Dedifferentiated amniotic fluid mesenchymal stem cell (primary cell): ENCODE results near the gene P2RX7.
"Not testable (repeated sequence)": the region's sequence is repeated elsewhere in the genome, so short reads cannot be mapped to it uniquely, and the experiment has no call there.

Experiments
- DNase-seq: peaks from one replicate; pipeline ENCODE4 v3.0.0-alpha.2; 2016; ENCODE audit errors: extremely low spot score

The P2RX7 gene

DNA sequence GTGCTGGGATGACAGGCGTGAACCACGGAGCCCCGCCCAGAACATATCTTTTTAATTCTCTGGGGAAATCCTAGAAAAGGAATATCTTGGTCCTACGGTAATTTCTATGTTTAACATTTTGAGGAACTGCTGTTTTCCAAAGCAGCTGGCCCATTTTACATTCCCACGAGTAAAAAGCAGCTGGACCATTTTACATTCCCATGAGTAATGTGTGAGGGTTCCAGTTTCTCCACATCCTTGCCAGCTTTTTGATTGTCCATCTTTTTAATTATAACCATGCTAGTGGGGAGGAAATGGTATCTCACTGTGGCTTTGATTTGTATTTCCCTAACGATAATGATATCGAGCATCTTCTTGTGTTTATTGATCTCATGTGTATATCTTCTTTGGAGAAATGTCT, 72.8 kb downstream of the P2RX7 start:
- DNase-seq, result no peak

DNA sequence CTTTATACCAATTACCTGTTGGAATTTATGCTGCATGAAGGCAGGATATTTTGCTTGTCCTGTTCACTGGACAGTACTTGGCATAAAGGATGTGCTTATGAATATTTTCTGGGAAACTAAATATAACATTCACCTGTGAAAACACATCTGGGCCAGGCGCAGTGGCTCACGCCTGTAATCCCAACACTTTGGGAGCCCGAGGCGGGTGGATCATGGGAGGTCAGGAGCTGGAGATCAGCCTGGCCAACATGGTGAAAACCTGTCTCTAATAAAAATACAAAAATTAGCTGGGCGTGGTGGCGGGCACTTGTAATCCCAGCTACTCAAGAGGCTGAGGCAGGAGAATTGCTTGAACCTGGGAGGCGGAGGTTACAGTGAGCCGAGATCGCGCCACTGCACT, 75.9 kb downstream of the P2RX7 start:
- not testable (repeated sequence) for DNase-seq

GRCh38 chr12:121209221-121209620, 76.5 kb downstream of the P2RX7 start:
- DNase-seq, result no peak

DNA sequence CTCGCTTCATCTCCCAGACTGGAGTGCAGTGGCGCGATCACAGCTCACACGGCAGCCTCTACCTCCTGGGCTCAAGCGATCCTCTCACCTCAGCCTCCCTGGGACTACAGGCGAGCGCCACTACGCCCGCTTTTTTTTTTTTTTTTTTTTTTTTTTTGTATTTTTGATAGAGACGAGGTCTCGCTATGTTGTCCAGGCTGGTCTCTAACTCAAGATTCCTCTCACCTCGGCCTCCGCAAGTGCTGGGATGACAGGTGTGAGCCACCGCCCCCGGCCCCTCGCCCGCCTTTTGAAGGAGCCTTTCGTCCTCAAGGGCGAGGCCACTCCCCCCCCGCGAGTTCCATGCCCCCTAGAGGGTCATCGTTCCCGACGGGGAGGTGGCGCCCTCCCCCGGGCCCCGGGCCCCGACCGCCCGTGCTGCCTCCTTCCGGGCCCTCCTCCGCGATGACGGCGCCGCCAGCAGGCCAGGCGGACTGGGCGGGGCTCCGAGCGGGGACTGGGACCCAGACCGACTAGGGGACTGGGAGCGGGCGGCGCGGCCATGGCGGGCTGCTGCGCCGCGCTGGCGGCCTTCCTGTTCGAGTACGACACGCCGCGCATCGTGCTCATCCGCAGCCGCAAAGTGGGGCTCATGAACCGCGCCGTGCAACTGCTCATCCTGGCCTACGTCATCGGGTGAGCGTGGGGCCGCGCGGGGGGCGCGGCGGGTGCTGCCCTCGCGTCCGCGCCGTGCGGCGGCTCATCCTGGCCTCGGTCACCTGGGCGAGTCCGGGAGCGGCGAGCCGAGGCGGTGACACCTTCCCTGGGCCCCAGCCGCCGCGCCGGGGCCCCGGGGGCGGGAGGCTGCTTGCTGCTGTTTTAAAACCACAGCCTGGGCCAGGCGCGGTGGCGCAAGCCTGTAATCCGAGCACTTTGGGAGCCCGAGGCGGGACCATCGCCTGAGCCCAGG, 77.2 kb downstream of the P2RX7 start, which contains the start of gene P2RX4:
TSS of gene P2RX4 (plus strand) at position 506 of the 949 bp plus-strand sequence. CDS start at position 542, 36 bp downstream.
- DNase-seq, result peak; percentile 46

DNA sequence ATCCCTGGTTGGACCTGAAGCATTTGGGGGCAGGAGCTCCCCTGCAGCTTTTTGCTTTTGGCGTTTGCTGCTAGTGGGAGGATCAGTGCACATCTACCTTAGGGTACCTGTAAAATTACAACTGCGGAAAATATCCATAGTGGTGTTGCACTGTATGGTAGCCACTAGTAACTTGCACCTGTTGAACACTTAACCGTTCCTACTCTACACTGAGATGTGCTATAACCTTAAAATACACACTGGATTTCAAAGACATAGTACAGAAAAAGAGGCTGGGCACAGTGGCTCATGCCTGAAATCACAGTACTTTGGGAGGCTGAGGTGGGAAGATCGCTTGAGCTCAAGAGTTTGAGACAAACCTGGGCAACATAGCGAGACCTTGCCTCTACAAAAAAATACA, 80.2 kb downstream of the P2RX7 start:
- no peak for DNase-seq

- DNase-seq, result no peak
Measured at GRCh38 chr12:121214166-121214777, 81.6 kb downstream of the P2RX7 start.

GRCh38 chr12:121214855-121215745, 82.4 kb downstream of the P2RX7 start:
- DNase-seq, result peak; percentile 36

DNA sequence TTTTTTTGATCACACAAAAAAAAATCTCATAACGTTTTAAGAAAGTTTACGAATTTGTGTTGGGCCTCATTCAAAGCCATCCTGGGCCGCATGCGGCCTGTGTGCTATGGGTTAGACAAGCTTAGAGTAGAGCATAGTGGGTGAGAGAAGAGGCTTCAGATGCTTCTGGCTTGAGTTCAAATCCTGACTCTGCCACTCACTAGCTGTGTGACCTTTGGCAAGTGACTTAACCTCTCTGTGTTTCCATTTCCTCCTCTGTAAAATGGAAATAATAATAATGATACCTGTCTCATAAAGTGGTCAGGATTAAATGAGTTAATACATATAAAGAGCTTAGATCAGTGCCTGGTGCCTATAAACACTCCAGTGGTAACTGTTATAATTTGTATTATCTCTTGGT, 83.4 kb downstream of the P2RX7 start:
- DNase-seq, result no peak

DNA sequence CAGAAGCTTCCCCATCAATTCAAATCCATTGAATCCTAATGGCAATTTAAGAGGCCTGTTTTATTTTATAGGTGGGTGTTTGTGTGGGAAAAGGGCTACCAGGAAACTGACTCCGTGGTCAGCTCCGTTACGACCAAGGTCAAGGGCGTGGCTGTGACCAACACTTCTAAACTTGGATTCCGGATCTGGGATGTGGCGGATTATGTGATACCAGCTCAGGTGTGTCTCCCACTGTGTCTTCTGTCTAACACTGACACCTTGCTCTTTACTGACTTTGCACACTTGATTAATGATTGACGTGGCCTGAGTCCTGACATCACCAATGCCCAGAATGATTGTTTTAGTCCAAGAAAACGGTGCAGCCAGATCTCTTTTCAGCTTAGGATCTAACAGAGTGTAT, 84.4 kb downstream of the P2RX7 start:
- no peak for DNase-seq

- DNase-seq, result no peak
Measured at GRCh38 chr12:121217761-121218160, 85.1 kb downstream of the P2RX7 start.

- no peak for DNase-seq
Measured at GRCh38 chr12:121218588-121219352, 86.1 kb downstream of the P2RX7 start.

DNA sequence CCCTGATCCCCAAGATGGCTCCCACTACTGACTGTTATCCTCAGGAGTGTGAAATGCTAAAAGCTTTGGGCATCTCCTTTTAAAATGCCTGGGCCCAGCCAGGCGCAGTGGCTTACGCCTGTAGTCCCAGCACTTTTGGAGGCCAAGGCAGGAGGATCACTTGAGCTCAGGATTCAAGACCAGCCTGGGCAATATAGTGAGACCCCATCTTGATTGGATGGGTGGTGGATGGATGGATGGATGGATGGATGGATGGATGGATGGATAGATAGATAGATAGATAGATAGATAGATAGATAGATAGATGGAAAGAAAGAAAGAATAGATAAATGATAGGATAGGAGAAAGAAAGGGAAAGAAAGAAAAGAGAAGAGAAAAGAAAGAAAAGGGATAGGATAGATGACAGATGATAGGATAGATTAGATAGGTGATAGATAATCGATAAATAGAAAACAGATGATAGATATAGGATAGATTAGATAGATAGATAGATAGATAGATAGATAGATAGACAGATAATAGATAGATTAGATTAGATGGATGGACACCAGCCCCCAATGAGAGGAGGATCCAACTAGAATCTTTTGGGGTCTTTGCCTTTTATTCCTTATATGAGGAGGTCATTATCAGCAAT, 86.8 kb downstream of the P2RX7 start:
- DNase-seq, result no peak

GRCh38 chr12:121222847-121223246, 90.2 kb downstream of the P2RX7 start:
- no peak for DNase-seq

DNA sequence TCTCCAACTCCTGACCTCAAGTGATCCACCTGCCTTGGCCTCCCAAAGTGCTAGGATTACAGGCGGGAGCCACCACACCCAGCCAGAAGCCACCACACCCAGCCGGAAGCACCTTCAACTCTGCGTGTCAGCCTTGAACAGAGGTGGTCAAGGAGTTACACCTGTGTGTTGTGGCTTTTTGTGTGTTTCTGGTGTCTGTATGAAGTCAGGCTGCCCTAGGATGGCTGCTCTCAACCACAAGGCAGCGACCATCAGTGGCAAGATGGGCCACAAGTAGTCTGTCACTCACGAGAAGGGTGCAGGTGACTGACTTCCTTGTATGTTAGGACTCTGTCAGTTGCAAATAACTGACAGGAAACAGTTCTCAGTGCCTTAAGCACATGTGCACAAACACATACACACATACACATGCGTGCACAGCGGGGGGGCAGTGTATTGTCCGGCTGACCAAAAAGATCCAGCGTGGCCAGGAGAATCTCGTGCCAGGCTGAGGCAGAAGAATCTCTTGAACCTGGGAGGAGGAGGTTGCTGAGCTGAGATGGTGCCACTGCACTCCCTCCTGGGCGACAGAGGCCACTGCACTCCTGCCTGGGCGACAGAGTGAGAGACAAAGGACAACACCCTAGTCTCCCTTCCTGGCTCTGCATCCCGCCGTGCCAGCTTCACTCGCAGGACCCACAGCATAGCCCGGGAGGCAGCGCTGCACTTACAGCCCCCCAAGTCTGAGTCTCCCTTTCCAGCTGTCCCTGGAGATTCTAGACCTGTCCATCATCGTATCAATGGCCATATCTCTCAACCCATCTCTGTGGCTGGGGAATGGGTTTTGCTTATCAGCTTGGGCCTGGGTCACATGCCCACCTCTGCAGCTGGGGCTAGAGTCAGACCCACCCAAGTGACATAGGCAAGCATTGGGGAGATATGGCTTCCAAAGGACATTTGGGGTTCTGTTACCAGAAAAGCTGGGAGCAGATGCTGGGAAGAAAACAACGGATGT, 90.9 kb downstream of the P2RX7 start:
- no peak for DNase-seq

GRCh38 chr12:121224591-121224990, 91.9 kb downstream of the P2RX7 start:
- DNase-seq, result no peak

DNA sequence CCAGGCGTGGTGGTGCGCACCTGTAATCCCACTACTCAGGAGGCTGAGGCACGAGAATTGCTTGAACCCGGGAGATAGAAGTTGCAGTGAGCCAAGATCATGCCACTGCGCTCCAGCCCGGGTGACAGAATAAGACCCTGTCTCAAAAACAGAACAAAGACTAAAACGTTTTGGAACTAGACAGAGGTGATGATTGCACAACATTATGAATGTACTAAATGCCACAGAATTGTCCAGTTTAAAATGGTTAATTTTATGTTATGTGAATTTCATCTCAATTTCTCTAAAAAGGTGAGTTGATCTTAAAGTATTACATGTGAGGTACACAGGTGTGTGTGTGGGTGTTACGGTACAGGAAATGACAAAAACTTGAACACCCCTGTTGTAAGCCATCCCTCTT, 93.7 kb downstream of the P2RX7 start:
- DNase-seq, result no peak

DNA sequence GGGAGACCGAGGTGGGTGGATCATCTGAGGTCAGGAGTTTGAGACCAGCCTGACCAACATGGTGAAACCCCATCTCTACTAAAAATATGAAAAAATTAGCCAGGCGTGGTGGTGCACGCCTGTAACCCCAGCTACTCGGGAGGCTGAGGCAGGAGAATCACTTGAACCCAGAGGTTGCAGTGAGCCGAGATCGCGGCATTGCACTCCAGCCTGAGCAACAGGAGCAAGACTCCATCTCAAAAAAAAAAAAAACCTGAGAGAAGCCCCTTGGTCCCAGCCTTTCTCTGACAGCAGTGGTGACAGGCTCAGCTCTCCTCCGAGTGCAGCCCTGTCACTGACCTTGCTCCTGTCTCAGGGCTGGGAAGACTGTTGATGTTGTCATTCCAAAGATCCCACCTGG, 94.2 kb downstream of the P2RX7 start:
- not testable (repeated sequence) for DNase-seq

- no peak for DNase-seq
Measured at GRCh38 chr12:121227294-121227693, 94.6 kb downstream of the P2RX7 start.

DNA sequence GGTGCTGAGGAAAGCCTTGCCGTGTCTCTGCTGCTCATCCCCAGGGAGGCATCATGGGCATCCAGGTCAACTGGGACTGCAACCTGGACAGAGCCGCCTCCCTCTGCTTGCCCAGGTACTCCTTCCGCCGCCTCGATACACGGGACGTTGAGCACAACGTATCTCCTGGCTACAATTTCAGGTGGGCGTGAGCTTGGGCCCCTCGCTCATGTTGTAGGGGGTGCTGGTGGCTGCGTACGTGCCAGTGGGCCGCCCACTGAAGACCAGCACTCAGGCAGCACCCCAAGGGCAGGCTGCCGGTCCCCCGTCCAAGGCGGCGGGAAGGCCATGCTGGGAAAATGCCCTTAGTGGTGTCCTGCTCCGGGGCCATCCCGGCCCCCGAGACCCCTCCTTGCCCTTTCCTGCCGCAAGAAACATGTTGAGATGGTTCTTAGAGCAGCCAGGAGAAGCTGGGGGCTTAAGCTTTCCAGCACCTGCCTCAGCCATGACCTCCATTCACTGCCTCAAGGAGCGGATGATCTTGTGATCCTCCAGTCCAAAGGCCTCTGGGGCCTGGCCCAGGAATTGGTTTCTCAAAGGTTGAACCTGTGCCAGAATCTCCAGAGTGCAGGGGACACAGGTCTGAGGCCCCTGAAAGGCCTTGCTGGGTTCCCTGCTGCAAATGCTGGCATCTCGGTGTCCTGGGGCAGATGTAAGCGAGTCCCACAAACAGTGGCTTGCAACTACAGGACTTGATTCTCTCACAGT, 96.4 kb downstream of the P2RX7 start:
- DNase-seq, result no peak
